Loucy (cell line): ENCODE results near the gene PPP1R14C.

Source experiments
- H2AFZ ChIP-seq: fragments of 200-600 bp; sonication (generic); 2 replicates; pipeline ENCODE4 v1.6.0; 2016; ENCODE audit warnings: antibody characterized with exemption, mild to moderate bottlenecking, low read length, moderate library complexity
- H3F3A ChIP-seq: fragments of 200-600 bp; 2 replicates; pipeline ENCODE4 v1.6.0; 2016; ENCODE audit warnings: antibody characterized with exemption, low read depth, mild to moderate bottlenecking
- H3K27me3 ChIP-seq: fragments of 200-600 bp; sonication (generic); 2 replicates; pipeline ENCODE4 v1.6.1; 2014; ENCODE audit warnings: low read length, mild to moderate bottlenecking; ENCODE audit not compliant: insufficient read depth, poor library complexity, severe bottlenecking
- H3K36me3 ChIP-seq: fragments of 200-600 bp; sonication (generic); 2 replicates; pipeline ENCODE4 v1.6.1; 2016; ENCODE audit warnings: low read length; ENCODE audit not compliant: insufficient read depth
- H3K4me1 ChIP-seq: fragments of 200-600 bp; sonication (generic); 2 replicates; pipeline ENCODE4 v1.5.1; 2014; ENCODE audit warnings: low read length, mild to moderate bottlenecking; ENCODE audit not compliant: insufficient read depth, poor library complexity, severe bottlenecking
- H3K4me2 ChIP-seq: fragments of 200-600 bp; sonication (generic); 2 replicates; pipeline ENCODE4 v1.6.0; 2014; ENCODE audit warnings: antibody characterized with exemption, low read length, low read depth, mild to moderate bottlenecking; ENCODE audit not compliant: poor library complexity, severe bottlenecking
- H3K4me3 ChIP-seq: fragments of 200-600 bp; sonication (generic); 2 replicates; pipeline ENCODE4 v1.5.1; 2014; ENCODE audit warnings: low read length, mild to moderate bottlenecking, mixed read lengths; ENCODE audit not compliant: poor library complexity, severe bottlenecking
- H3K79me2 ChIP-seq: fragments of 200-600 bp; sonication (generic); 2 replicates; pipeline ENCODE4 v1.6.1; 2014; ENCODE audit warnings: low read length; ENCODE audit not compliant: insufficient read depth
- H3K9ac ChIP-seq: fragments of 200-600 bp; sonication (generic); 2 replicates; pipeline ENCODE4 v1.6.0; 2014; ENCODE audit warnings: mild to moderate bottlenecking, low read depth, low read length, moderate library complexity; ENCODE audit not compliant: poor library complexity, severe bottlenecking
- H3K9me2 ChIP-seq: fragments of 200-600 bp; sonication (generic); replicated peaks from 2 replicates; pipeline ENCODE4 v1.6.1; 2016; ENCODE audit warnings: low read depth, low read length, mixed read lengths
- H3K9me3 ChIP-seq: fragments of 200-600 bp; sonication (generic); 2 replicates; pipeline ENCODE4 v1.6.1; 2014; ENCODE audit warnings: mild to moderate bottlenecking, antibody characterized with exemption, low read length, low read depth; ENCODE audit not compliant: insufficient read depth
- H4K20me1 ChIP-seq: fragments of 200-600 bp; sonication (generic); 2 replicates; pipeline ENCODE4 v1.6.0; 2014; ENCODE audit warnings: antibody characterized with exemption, low read length, mild to moderate bottlenecking; ENCODE audit not compliant: insufficient read depth, poor library complexity, severe bottlenecking
- CTCF ChIP-seq: fragments of 200-600 bp; sonication (generic); conservative IDR thresholded peaks from 2 replicates; pipeline ENCODE4 v1.5.1; 2014; ENCODE audit warnings: mild to moderate bottlenecking, antibody characterized with exemption, low read length
- EZH2phosphoT487 ChIP-seq: fragments of 200-600 bp; IDR thresholded peaks from 2 replicates; pipeline ENCODE4 v1.6.1; 2018; ENCODE audit warnings: antibody characterized with exemption, mild to moderate bottlenecking, moderate library complexity, borderline replicate concordance

The PPP1R14C gene

GRCh38 chr6:150142670-150143515 is at the start of gene PPP1R14C:
PPP1R14C (plus strand) TSS chr6:150143044; CDS start chr6:150143193, 149 bp downstream.
- Histone ChIP-seq H3K4me2 (no peak within 1 kb of the TSS), H3K9ac (no peak within 1 kb of the TSS), H3K36me3 (no peaks in the 10 kb centered on the region), H2AFZ (no peak within 1 kb of the TSS), H3K9me3 (no peaks in the 10 kb centered on the region), H3K9me2 (no peaks in the 10 kb centered on the region), H3K4me3 (no peak within 1 kb of the TSS), H4K20me1 (no peaks in the 10 kb centered on the region), H3K79me2 (no peaks in the 10 kb centered on the region), H3F3A (no peaks in the 10 kb centered on the region), H3K4me1 (no peaks in the 10 kb centered on the region), H3K27me3 (no peaks in the 10 kb centered on the region)
- TF ChIP-seq EZH2phosphoT487, result no peak
- TF ChIP-seq CTCF, result no peak

- H2AFZ ChIP-seq, result no peak overlapping the region; the same call in 1 of the 2 replicates
- no peaks in the 10 kb centered on the region for H3K79me2 ChIP-seq
- no peak overlapping the region for H3K9ac ChIP-seq
- no peak overlapping the region for H3K4me3 ChIP-seq
- no peak overlapping the region for H3K4me2 ChIP-seq
- TF ChIP-seq CTCF (no peak), EZH2phosphoT487 (no peak)
- peaks cover 7% of the 10 kb centered on the region for H3K4me1 ChIP-seq
- H4K20me1 ChIP-seq, result no peaks in the 10 kb centered on the region
- no peaks in the 10 kb centered on the region for H3K9me2 ChIP-seq
- H3K27me3 ChIP-seq, result no peaks in the 10 kb centered on the region
- H3F3A ChIP-seq, result no peaks in the 10 kb centered on the region
- H3K9me3 ChIP-seq, result no peaks in the 10 kb centered on the region
- no peaks in the 10 kb centered on the region for H3K36me3 ChIP-seq
Measured at GRCh38 chr6:150093397-150093796, 49.4 kb upstream of the PPP1R14C start.

- no peak overlapping the region for H2AFZ ChIP-seq
- no peaks in the 10 kb centered on the region for H3F3A ChIP-seq
- H3K4me2 ChIP-seq, result no peak overlapping the region
- H3K27me3 ChIP-seq, result no peaks in the 10 kb centered on the region
- H3K79me2 ChIP-seq, result no peaks in the 10 kb centered on the region
- no peaks in the 10 kb centered on the region for H3K36me3 ChIP-seq
- peaks cover 7% of the 10 kb centered on the region for H3K4me1 ChIP-seq
- no peaks in the 10 kb centered on the region for H4K20me1 ChIP-seq
- no peak for TF ChIP-seq EZH2phosphoT487
- no peak for TF ChIP-seq CTCF
- H3K9ac ChIP-seq, result no peak overlapping the region
- no peaks in the 10 kb centered on the region for H3K9me2 ChIP-seq
- H3K9me3 ChIP-seq, result no peaks in the 10 kb centered on the region
- no peak overlapping the region for H3K4me3 ChIP-seq
Measured at GRCh38 chr6:150098155-150098554, 44.7 kb upstream of the PPP1R14C start.
